ENCODE measurements around the gene GPC3.

DNA sequence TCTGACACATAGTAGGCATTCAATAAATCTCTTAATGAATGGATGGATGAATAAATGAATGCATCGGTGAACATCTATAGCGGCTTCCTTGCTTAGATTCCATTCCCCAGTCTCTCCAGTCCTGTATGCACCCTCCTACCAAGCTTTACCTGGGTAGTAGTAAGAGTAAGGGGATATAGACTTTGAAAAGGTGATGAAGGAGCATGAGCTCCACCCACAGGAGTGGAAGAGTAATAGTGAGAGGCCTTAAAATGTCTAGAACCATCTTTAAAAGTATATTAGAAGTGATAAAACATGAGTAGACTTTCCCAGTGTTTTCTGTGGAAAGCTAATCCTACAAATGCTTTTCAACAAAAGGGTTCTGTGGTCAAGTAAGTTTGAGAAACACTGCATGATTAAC is 35.5 kb upstream of the GPC3 start:
- no peak for TF ChIP-seq POLR2A (IDR thresholded peaks at IDR 0.05)
- TF ChIP-seq, protein P1, sequence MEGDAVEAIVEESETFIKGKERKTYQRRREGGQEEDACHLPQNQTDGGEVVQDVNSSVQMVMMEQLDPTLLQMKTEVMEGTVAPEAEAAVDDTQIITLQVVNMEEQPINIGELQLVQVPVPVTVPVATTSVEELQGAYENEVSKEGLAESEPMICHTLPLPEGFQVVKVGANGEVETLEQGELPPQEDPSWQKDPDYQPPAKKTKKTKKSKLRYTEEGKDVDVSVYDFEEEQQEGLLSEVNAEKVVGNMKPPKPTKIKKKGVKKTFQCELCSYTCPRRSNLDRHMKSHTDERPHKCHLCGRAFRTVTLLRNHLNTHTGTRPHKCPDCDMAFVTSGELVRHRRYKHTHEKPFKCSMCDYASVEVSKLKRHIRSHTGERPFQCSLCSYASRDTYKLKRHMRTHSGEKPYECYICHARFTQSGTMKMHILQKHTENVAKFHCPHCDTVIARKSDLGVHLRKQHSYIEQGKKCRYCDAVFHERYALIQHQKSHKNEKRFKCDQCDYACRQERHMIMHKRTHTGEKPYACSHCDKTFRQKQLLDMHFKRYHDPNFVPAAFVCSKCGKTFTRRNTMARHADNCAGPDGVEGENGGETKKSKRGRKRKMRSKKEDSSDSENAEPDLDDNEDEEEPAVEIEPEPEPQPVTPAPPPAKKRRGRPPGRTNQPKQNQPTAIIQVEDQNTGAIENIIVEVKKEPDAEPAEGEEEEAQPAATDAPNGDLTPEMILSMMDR (IDR thresholded peaks at IDR 0.05) = no peak
